Endothelial cell of umbilical vein (primary cell): Measurements from ENCODE around the gene ABCC4. TPM values are rescaled to one million over a fixed set of nuclear protein-coding genes. Genes with fewer than 3 reads are reported as not detected.

Experiments used
- BruUV-seq: library from RNA; stranded (reverse); fragments of 400-500 nt; replicated peaks from 2 replicates; lab custom pipeline; 2021; lab: Mats Ljungman, UMichigan
- CTCF ChIA-PET: fragments of 300-600, 350-600 bp; sonication (Branson Sonifier 250); formaldehyde crosslinking; loops from one replicate; lab custom pipeline; 2021; ENCODE audit warnings: antibody characterized with exemption, inconsistent platforms; lab: Charles Lee
- POLR2A ChIA-PET: fragments of 300-600, 350-600 bp; sonication (Branson Sonifier 250); formaldehyde crosslinking; loops from one replicate; lab custom pipeline; 2021; ENCODE audit warnings: antibody characterized with exemption, inconsistent platforms; lab: Charles Lee
- DNase-seq: peaks from one replicate; pipeline ENCODE4 v3.0.0-alpha.2; 2011; ENCODE audit warnings: low read depth, low spot score
- FAIRE-seq: peaks from 2 replicates; lab custom pipeline; 2011; peaks lifted over from hg19 to GRCh38; lab: Jason Lieb, UNC
- H2AFZ ChIP-seq: 2 replicates; pipeline ENCODE4 v1.6.0; 2012; ENCODE audit warnings: low read depth, low read length, control low read depth, inconsistent platforms
- H3K27ac ChIP-seq: 2 replicates; pipeline ENCODE4 v1.5.1; 2011; ENCODE audit warnings: low read depth, mild to moderate bottlenecking, control low read depth, low read length, moderate library complexity; ENCODE audit not compliant: insufficient read depth
- H3K27me3 ChIP-seq, 2 experiments: 2 replicates each; pipeline versions ENCODE4 v1.6.0 to v1.6.1; 2011; ENCODE audit warnings: low read length in 2 of 2, mixed read lengths in 1 of 2; ENCODE audit not compliant: control insufficient read depth in 2 of 2, insufficient read depth in 2 of 2
- H3K36me3 ChIP-seq, 2 experiments: 2 replicates in 1 of 2; 3 replicates in 1 of 2; pipeline ENCODE4 v1.5.1; 2011; ENCODE audit warnings: low read length in 2 of 2, mild to moderate bottlenecking in 1 of 2, moderate library complexity in 1 of 2; ENCODE audit not compliant: control insufficient read depth in 2 of 2, insufficient read depth in 2 of 2; ENCODE audit errors: extremely low read depth in 1 of 2
- H3K4me1 ChIP-seq: 3 replicates; pipeline ENCODE4 v1.5.1; 2011; ENCODE audit warnings: mild to moderate bottlenecking, low read length; ENCODE audit not compliant: control insufficient read depth, insufficient read depth; ENCODE audit errors: extremely low read depth
- H3K4me2 ChIP-seq: 2 replicates; pipeline ENCODE4 v1.6.1; 2011; ENCODE audit warnings: low read length, control low read depth, mixed read lengths; ENCODE audit not compliant: insufficient read depth
- H3K4me3 ChIP-seq, 3 experiments: fragments of 200-600 bp in 1 of 3; sonication (generic), shearing (Covaris generic) in 1 of 3; replicated peaks in 1 of 3; 2 replicates each; pipeline ENCODE4 v1.5.1; 2011 to 2016; ENCODE audit warnings: control low read depth in 3 of 3, low read length in 3 of 3, mild to moderate bottlenecking in 2 of 3, inconsistent platforms in 1 of 3, low read depth in 1 of 3, moderate library complexity in 1 of 3; ENCODE audit not compliant: insufficient read depth in 1 of 3
- H3K79me2 ChIP-seq: 2 replicates; pipeline ENCODE4 v1.6.0; 2012; ENCODE audit warnings: low read length, inconsistent platforms; ENCODE audit not compliant: control insufficient read depth, insufficient read depth
- H3K9ac ChIP-seq: replicated peaks from 2 replicates; pipeline ENCODE3; 2011; ENCODE audit warnings: low read length, control low read depth; ENCODE audit not compliant: insufficient read depth; ENCODE audit errors: extremely low read depth
- H3K9me1 ChIP-seq: replicated peaks from 3 replicates; pipeline ENCODE4 v1.6.0; 2011; ENCODE audit warnings: mild to moderate bottlenecking, low read length; ENCODE audit not compliant: control insufficient read depth, insufficient read depth; ENCODE audit errors: extremely low read depth
- H3K9me3 ChIP-seq: replicated peaks from 2 replicates; pipeline ENCODE4 v1.5.1; 2012; ENCODE audit warnings: low read length, inconsistent platforms; ENCODE audit not compliant: control insufficient read depth, insufficient read depth
- H4K20me1 ChIP-seq: replicated peaks from 2 replicates; pipeline ENCODE3; 2011; ENCODE audit warnings: mild to moderate bottlenecking, low read length; ENCODE audit not compliant: control insufficient read depth, insufficient read depth; ENCODE audit errors: extremely low read depth
- CTCF ChIP-seq, 2 donors: IDR thresholded peaks; 1 replicate in 1 of 2; 2 replicates in 1 of 2; pipeline ENCODE4 v1.5.1; 2011; ENCODE audit warnings: low read length in 2 of 2, mild to moderate bottlenecking in 2 of 2, moderate library complexity in 2 of 2, control low read depth in 1 of 2, inconsistent platforms in 1 of 2, low read depth in 1 of 2; ENCODE audit not compliant: insufficient read depth in 1 of 2; ENCODE audit errors: extremely low read depth in 1 of 2
- EZH2 ChIP-seq: IDR thresholded peaks from 2 replicates; pipeline ENCODE4 v1.6.1; 2012; ENCODE audit warnings: borderline replicate concordance, low read depth, mild to moderate bottlenecking, moderate library complexity, low read length, inconsistent platforms; ENCODE audit not compliant: severe bottlenecking
- FOS ChIP-seq: IDR thresholded peaks from 2 replicates; pipeline ENCODE4 v1.6.1; 2011; ENCODE audit warnings: mild to moderate bottlenecking, low read length, moderate library complexity, borderline replicate concordance; ENCODE audit not compliant: insufficient read depth
- GATA2 ChIP-seq: IDR thresholded peaks from 2 replicates; pipeline ENCODE4 v1.7.0; 2011; ENCODE audit warnings: low read depth, mild to moderate bottlenecking, moderate library complexity, mixed read lengths, low read length; ENCODE audit not compliant: insufficient read length, insufficient read depth
- dilution Hi-C: fragments of 300-500 bp; cut with MboI; formaldehyde crosslinking; loops from one replicate; pipeline ENCODE4 v1.15.0; 2019; ENCODE audit warnings: low sequenced_read_pairs; ENCODE audit not compliant: extremely low pct_ligation_motif_present
- intact Hi-C: fragments of 100-400 bp; cut with micrococcal nuclease; formaldehyde crosslinking; loops from one replicate; pipeline ENCODE4 v1.10.0; 2022
- polyA plus RNA-seq, 4 experiments: library from polyadenylated mRNA; depleted of rRNA in 3 of 4; stranded (reverse) in 3 of 4; unstranded in 1 of 4; fragments of >200 nt; gene quantifications; 2 replicates each; pipeline versions ENCODE4 v1.2.1 to v1.2.3, GENCODE V29; 2011 to 2012; ENCODE audit warnings: missing spikeins in 1 of 4
- total RNA-seq: library from RNA; stranded (reverse); gene quantifications from 2 replicates; pipeline ENCODE4 v1.2.3, GENCODE V29; 2021

Gene ABCC4
- total and polyA plus RNA-seq, 2 donors (not counting 3 experiments of a cell fraction or from before 2014, with no cell fraction given): 9.2 to 15.9 TPM

- no peak for TF ChIP-seq EZH2
- TF ChIP-seq CTCF (IDR thresholded peaks at IDR 0.05; ENCODE audit: extremely low read depth in 1 of 2, insufficient read depth in 1 of 2, low read depth in 1 of 2, low read length in 2 of 2): no peak
- TF ChIP-seq GATA2: peak; percentile 62
- no peak for TF ChIP-seq FOS
- intact Hi-C loops (no loop called here), dilution Hi-C loops (no loop called here)
- no peak overlapping the region for H2AFZ ChIP-seq
- H3K27ac ChIP-seq: no peak overlapping the region
- peaks cover 9% of the 10 kb centered on the region for H3K4me1 ChIP-seq
- FAIRE-seq (peak; percentile 89), DNase-seq (peak; percentile 39)
- H3K27me3 ChIP-seq: no peaks in the 10 kb centered on the region
- H3K9me1 ChIP-seq: no peaks in the 10 kb centered on the region
- POLR2A ChIA-PET: no interaction called here
- H3K9me3 ChIP-seq: no peaks in the 10 kb centered on the region
- H3K79me2 ChIP-seq: no peaks in the 10 kb centered on the region
- H3K9ac ChIP-seq: no peak overlapping the region
- peak overlapping the region; percentile 32 for H3K4me2 ChIP-seq
- no peaks in the 10 kb centered on the region for H4K20me1 ChIP-seq
- CTCF ChIA-PET: interaction anchor here (0.8 to 1.2 kb wide), 3 partner anchors 83 to 191 kb away, joined by 3 to 4 read pairs (median 3); no protein-coding TSS in a partner anchor
- no TSS peak for BruUV-seq
- no peaks in the 10 kb centered on the region for H3K36me3 ChIP-seq
- no peak overlapping the region for H3K4me3 ChIP-seq
Observed at GRCh38 chr13:95212983-95213850, 88.0 kb downstream of the ABCC4 start.
